Duodenal mucosa (tissue), 2 donors: ENCODE measurements around the gene SEC14L2.
"Not testable (repeated sequence)": the region's sequence is repeated elsewhere in the genome, so short reads cannot be mapped to it uniquely, and the experiment has no call there.

Source experiments
- H3K27ac ChIP-seq: one replicate; pipeline ENCODE4 v1.7.0; 2013; ENCODE audit warnings: low read depth, low read length
- H3K27me3 ChIP-seq, 2 donors: one replicate each; pipeline ENCODE4 v1.7.0; 2013; ENCODE audit warnings: low read length in 2 of 2, control low read depth in 1 of 2; ENCODE audit not compliant: insufficient read depth in 2 of 2, control insufficient read depth in 1 of 2
- H3K36me3 ChIP-seq, 2 donors: one replicate each; pipeline ENCODE4 v1.7.0; 2013; ENCODE audit warnings: low read length in 2 of 2, control low read depth in 1 of 2; ENCODE audit not compliant: insufficient read depth in 2 of 2, control insufficient read depth in 1 of 2
- H3K4me1 ChIP-seq, 2 donors: one replicate each; pipeline ENCODE4 v1.7.0; 2013; ENCODE audit warnings: low read length in 2 of 2, control low read depth in 1 of 2; ENCODE audit not compliant: insufficient read depth in 2 of 2, control insufficient read depth in 1 of 2
- H3K4me3 ChIP-seq, 2 donors: one replicate each; pipeline ENCODE4 v1.7.0; 2013; ENCODE audit warnings: low read length in 2 of 2, low read depth in 1 of 2
- H3K9ac ChIP-seq, 2 donors: one replicate each; pipeline ENCODE4 v1.7.0; 2013; ENCODE audit warnings: low read length in 2 of 2, low read depth in 1 of 2
- H3K9me3 ChIP-seq, 2 donors: one replicate each; pipeline ENCODE4 v1.7.0; 2013; ENCODE audit warnings: low read length in 2 of 2, control low read depth in 1 of 2; ENCODE audit not compliant: control insufficient read depth in 1 of 2

The SEC14L2 gene

GRCh38 chr22:30445438-30446145 lies 48.8 kb downstream of the SEC14L2 start:
- Histone ChIP-seq H3K4me3 (no peak overlapping the region), H3K27me3 (peaks cover 5 to 6% of the 10 kb centered on the region in 2 donors), H3K36me3 (no peaks in the 10 kb centered on the region), H3K9me3 (no peaks in the 10 kb centered on the region), H3K27ac (no peak overlapping the region), H3K4me1 (peaks cover 0 to 4% of the 10 kb centered on the region in 2 donors), H3K9ac (no peak overlapping the region)

GRCh38 chr22:30447656-30448055 lies 50.8 kb downstream of the SEC14L2 start:
- no peak overlapping the region for H3K4me3 ChIP-seq
- no peak overlapping the region for H3K9ac ChIP-seq
- no peaks in the 10 kb centered on the region for H3K9me3 ChIP-seq
- peaks cover 0 to 4% of the 10 kb centered on the region in 2 donors for H3K4me1 ChIP-seq
- no peaks in the 10 kb centered on the region for H3K36me3 ChIP-seq
- H3K27ac ChIP-seq: no peak overlapping the region
- H3K27me3 ChIP-seq: peaks cover 5 to 6% of the 10 kb centered on the region in 2 donors

- H3K9ac ChIP-seq, H3K36me3 ChIP-seq, H3K27me3 ChIP-seq, H3K4me1 ChIP-seq, H3K27ac ChIP-seq, H3K4me3 ChIP-seq, H3K9me3 ChIP-seq: not testable (repeated sequence)
Observed at GRCh38 chr22:30451488-30451887, 54.7 kb downstream of the SEC14L2 start.

GRCh38 chr22:30452861-30453260 lies 56.0 kb downstream of the SEC14L2 start:
- H3K9ac ChIP-seq: no peak overlapping the region
- H3K4me3 ChIP-seq: no peak overlapping the region
- peaks cover 0 to 4% of the 10 kb centered on the region in 2 donors for H3K27me3 ChIP-seq
- no peaks in the 10 kb centered on the region for H3K9me3 ChIP-seq
- H3K27ac ChIP-seq: no peak overlapping the region
- H3K36me3 ChIP-seq: no peaks in the 10 kb centered on the region
- no peaks in the 10 kb centered on the region for H3K4me1 ChIP-seq

GRCh38 chr22:30453731-30454510 lies 57.1 kb downstream of the SEC14L2 start:
- Histone ChIP-seq H3K27me3 (peaks cover 0 to 4% of the 10 kb centered on the region in 2 donors), H3K9me3 (no peaks in the 10 kb centered on the region), H3K27ac (no peak overlapping the region), H3K4me1 (no peaks in the 10 kb centered on the region), H3K36me3 (no peaks in the 10 kb centered on the region), H3K4me3 (no peak overlapping the region), H3K9ac (no peak overlapping the region)

GRCh38 chr22:30455075-30455840 lies 58.4 kb downstream of the SEC14L2 start:
- Histone ChIP-seq H3K27me3 (peaks cover 0 to 4% of the 10 kb centered on the region in 2 donors), H3K9ac (no peak overlapping the region), H3K27ac (no peak overlapping the region), H3K4me3 (no peak overlapping the region), H3K36me3 (no peaks in the 10 kb centered on the region), H3K4me1 (no peaks in the 10 kb centered on the region), H3K9me3 (no peaks in the 10 kb centered on the region)

- Histone ChIP-seq H3K36me3 (no peaks in the 10 kb centered on the region), H3K27ac (no peak overlapping the region), H3K4me3 (no peak overlapping the region), H3K27me3 (peaks cover 0 to 4% of the 10 kb centered on the region in 2 donors), H3K9ac (no peak overlapping the region), H3K9me3 (no peaks in the 10 kb centered on the region), H3K4me1 (no peaks in the 10 kb centered on the region)
Observed at GRCh38 chr22:30457981-30458380, 61.2 kb downstream of the SEC14L2 start.

- H3K4me1 ChIP-seq: no peaks in the 10 kb centered on the region
- H3K27ac ChIP-seq: no peak overlapping the region
- H3K4me3 ChIP-seq: no peak overlapping the region
- no peaks in the 10 kb centered on the region for H3K27me3 ChIP-seq
- no peaks in the 10 kb centered on the region for H3K9me3 ChIP-seq
- H3K9ac ChIP-seq: no peak overlapping the region
- H3K36me3 ChIP-seq: no peaks in the 10 kb centered on the region
Observed at GRCh38 chr22:30459181-30460052, 62.6 kb downstream of the SEC14L2 start.

- H3K36me3 ChIP-seq: no peaks in the 10 kb centered on the region
- no peak overlapping the region for H3K4me3 ChIP-seq
- peaks cover 0 to under 1% of the 10 kb centered on the region in 2 donors for H3K27me3 ChIP-seq
- H3K27ac ChIP-seq: no peak overlapping the region
- no peak overlapping the region for H3K9ac ChIP-seq
- no peaks in the 10 kb centered on the region for H3K4me1 ChIP-seq
- no peaks in the 10 kb centered on the region for H3K9me3 ChIP-seq
Observed at GRCh38 chr22:30460147-30460546, 63.3 kb downstream of the SEC14L2 start.
